Retina (tissue), 1 donor: Measurements from ENCODE around the gene NKTR.
"Not testable (repeated sequence)": the region's sequence is repeated elsewhere in the genome, so short reads cannot be mapped to it uniquely, and the experiment has no call there.

ENCODE experiments used
- DNase-seq: peaks from one replicate; pipeline ENCODE4 v3.0.0-alpha.2; 2016

Gene NKTR

DNA sequence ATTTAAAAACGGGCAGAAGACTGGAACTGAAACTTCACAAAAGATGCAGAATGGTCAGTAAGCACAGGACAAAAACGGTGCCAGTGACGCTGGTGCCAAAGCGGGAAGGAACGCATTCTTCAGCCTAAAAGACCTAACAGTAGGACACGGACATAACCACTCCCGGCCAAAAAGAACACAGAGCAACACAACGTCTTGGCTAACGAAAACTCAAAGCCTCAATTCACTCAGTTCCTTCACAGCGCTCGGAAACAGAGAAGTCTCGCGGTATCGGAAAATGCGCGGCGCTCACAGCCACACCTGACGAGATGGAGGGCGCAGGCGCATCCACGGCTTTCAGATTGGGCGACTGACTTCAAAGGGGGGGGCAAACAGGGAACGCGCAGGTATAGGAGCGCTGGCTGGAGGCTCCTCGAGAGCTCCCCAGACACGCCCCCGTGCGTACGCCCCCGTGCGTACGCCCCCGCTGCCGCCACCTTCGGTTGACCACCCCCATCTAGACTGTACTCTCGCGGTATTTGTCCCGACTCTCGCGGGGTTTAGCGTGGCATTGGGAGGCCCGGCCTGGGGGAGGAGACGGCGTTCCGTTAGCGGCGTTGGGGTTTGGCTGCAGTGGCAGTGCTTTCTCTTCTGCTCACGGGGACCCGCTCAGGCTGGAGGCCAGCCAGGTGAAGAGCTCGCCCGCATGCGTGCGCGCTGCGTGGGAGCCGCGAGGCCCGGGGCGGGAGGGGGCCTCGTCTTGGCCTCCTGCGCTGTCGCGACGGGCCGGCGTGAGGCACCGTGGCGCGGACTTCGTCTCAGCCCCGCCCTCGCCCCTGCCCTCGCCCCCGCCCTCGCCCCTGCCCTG lies at the start of gene NKTR:
TSS of gene NKTR (plus strand) at position 576 of the 847 bp plus-strand sequence. CDS start 321 bp downstream, outside the sequence.
- DNase-seq: peak; percentile 99

DNA sequence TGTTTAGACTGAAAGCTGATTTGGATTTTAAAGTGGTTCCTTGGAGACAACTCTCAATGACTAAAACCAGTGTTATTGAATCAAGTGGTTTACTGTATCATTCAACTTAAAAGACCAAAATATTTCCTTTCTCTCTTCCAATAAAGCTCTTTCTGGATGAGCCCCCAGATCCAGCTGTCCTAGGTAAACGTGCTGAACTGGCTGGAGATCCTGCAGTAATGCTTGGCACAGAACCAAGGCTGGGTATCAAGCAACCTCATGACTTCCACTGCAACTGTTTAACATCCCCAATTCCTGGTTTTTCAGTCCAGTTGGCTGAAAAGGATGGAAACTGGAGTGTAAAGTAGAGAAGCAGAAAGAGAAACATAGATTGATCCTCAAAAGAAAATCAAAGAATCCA lies 47.7 kb upstream of the NKTR start:
- no peak for DNase-seq

DNA sequence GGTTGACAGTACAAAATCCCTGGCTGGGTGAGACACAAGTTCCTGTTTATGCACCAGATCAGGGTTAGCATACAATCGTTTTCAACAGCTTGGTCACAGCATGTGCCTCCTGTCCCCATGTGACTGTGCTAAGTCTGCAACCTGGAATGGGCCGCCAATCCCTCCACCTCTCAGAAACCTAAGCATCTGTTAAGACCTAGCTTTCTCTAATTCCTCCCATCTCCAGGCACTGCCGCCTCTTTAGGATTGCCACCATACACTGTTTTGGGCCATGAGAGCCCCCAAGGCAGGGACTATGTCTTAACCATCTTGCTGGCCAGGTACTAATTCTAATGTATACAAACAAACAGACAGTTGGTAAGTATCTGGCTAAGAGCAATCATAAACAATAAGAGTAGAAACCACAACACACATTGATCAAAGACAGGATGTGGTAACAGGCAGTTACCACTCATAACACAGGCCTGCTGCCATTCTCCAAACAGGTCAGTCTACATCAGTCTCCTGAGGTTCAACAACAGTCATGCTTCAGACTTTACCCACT lies 44.3 kb upstream of the NKTR start:
- DNase-seq: no peak

DNA sequence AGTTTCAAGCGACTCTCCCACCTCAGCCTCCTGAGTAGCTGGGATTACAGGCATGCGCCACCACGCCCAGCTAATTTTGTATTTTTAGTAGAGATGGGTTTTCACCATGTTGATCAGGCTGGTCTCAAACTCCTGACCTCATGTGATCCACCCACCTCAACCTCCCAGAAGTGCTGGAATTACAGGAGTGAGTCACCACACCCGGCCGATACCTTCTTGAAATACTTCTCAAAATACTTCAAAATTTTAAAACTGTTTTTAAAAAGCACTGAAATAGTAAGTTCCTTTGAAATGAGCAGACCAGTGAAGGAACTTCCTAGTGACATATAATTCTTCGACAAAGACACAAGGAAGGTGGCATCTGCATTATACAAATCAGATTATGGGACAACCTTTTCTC lies 43.7 kb upstream of the NKTR start:
- DNase-seq: not testable (repeated sequence)

DNA sequence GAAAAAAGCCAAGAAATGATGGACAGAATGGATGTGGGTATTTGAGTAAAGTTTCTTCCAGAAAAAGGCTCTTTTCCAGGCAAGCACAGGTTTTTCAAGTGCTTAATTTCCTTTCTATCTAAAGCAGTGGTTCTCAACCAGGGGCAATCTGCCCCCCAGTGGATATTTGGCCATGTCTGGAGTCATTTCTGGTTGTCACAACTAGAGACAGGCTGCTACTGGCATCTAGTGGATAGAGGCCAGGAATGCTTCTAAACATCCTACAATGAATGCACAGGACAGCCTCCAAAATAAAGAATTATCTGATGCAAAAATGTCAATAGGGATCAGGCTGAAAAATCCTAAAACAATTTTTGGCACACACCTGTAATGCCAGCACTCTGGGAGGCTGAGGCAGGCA lies 42.6 kb upstream of the NKTR start:
- no peak for DNase-seq

DNA sequence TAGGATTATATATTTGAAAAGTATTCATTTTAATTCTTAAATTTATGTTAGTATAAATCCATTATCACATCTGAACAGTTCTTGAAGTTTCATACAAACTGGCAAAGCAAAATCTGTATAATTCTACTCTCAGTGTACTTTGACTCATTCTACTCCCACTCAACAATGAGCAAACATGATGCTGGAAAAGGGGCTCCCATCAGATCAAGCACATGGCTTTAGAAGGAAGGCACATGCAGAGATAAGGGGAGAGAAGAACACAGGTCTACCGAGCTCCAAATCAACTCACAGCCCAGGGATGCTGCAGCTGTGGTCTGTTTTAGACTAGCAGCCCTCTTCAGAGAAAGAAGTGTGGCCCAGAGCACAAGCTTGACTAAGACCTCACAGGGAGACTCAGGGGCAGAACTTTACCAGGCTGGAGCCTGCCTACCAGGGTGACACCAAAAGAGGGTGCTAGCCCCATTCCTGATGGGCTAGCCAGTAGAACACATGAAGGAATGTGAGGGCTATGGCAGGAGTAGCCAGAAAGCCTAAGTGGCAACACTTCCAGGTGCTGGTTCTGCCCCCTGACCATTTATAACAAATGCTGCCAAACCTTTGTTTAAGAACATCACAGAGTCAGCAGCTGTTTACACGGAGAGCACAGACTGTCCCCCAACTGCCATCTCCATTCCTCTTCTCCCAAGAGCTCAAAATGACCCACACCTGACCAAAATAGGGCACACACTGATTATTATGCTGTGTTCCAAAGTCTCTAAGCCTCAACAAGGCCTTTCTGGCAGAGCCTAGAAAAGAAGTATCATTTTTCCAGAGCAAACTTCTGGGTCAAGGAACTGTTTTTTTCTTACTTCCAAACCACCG lies 38.2 kb upstream of the NKTR start:
- no peak for DNase-seq

DNA sequence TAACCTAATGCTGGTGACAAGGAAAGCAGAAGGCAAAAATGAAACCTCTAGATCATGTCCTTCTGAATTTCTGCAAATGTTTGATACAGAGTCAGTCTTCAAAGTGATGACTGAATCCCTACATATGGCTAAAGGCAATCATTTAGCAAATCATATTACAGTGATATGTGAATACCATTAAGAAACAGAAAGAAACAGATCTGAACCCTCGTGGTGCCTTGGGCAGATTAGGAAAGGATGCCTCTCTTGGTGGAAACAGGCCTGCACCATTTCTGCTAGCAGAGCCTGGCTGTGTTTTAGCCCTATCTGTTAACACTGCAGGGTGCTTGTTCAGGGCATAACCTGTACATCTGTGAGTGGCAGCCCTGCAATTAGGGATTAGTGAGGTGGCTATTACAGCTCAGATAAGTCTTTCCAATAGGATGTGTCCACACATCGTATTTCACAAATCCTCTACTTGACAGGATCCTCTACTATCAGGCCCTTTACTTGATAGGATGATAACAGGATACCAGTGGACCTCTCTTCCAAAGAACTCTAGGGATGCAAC lies 30.8 kb upstream of the NKTR start:
- no peak for DNase-seq

DNA sequence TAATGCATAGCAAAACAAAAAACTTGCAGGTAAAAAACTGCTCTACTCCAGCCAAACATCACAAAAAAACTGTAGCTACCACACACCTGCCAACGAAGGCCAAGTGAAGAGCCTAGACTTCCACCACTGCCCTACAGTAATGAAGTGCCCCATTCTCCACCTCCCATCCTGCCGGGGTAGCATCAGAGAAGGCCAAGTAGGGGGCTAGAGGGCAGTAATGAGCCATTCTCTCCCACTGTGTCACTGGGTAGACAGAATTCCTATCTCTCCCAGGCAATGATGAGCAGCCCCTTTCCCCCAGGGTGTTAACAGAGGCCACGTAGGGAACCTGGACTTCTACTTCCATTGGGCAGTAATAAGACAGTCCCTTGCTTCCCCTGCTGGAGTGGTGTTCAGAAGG lies 28.2 kb upstream of the NKTR start:
- no peak for DNase-seq

DNA sequence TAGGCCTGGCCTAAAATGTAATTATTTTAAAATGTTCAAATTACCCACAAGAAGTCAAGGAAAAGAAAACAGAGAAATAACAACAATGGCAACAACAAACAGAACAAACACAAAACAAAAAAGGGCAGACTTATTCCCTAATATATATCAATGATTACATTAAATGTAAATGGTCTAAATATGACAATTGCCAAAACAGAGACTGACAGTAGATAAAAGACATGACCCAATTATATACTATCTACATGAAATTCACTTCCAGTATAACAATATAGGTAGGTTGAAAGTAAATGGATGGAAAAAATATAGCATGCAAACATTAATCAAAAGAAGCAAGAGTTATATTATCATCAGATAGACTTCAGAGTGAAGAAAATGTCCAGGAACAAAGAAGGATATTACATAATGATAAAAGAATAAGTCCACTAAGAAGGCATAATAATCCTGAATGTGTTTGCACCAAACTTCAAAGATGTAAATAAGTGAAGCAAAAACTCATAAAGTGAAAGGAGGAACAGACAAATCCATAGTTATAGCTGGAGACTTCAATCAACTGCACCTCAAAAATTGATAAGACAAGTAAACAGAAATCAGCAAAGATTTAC lies 25.2 kb upstream of the NKTR start:
- no peak for DNase-seq

DNA sequence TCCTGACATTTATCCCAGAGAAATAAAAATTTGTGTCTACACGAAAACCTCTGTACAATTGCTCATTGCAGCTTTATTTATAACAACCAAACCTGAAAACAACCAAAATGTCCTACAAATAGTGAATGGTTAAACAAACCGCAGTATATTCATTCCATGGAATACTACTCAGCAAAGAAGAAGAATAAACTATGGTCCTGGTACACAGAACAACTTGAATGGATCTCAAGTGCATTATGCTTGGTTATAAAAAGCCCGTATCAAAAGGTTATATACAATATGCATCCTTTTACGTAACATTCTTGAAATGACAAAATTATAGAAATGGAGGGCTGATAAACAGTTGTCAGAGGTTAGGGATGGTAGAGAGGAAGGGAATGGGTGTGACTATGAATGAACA lies 22.4 kb upstream of the NKTR start:
- DNase-seq: no peak

DNA sequence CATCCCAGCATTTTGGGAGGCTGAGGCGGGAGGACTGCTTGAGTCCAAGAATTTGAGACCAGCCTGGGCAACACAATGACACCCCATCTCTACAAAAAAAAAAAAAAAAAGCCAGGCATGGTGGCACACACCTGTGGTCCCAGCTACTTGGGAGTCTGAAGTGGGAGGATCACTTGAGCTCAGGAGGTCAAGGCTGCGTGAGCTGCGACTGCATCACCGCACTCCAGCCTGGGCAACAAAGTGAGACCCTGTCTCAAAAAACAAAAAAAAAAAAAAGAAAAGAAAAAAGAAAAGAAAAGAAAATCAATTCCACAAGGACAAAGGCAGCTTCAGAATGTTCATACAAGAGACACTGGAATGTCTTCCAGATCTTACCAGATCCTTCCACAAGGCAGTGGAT lies 21.1 kb upstream of the NKTR start:
- not testable (repeated sequence) for DNase-seq

DNA sequence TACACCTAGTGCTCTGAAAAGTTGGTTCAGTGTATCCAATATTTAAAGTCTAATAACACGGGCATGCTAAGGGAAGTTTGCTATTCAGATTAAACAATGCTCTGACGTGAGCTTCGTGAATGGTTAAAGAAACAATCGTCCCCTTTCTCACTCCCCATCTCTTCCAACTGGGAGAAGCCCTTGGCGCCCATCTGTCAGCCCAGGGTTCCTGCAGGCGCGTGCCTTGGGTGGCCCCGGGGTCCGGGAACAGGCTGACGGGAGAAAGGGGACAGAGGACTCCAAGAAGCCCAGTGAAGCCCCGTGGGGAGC lies 19.1 kb upstream of the NKTR start:
- DNase-seq: no peak

DNA sequence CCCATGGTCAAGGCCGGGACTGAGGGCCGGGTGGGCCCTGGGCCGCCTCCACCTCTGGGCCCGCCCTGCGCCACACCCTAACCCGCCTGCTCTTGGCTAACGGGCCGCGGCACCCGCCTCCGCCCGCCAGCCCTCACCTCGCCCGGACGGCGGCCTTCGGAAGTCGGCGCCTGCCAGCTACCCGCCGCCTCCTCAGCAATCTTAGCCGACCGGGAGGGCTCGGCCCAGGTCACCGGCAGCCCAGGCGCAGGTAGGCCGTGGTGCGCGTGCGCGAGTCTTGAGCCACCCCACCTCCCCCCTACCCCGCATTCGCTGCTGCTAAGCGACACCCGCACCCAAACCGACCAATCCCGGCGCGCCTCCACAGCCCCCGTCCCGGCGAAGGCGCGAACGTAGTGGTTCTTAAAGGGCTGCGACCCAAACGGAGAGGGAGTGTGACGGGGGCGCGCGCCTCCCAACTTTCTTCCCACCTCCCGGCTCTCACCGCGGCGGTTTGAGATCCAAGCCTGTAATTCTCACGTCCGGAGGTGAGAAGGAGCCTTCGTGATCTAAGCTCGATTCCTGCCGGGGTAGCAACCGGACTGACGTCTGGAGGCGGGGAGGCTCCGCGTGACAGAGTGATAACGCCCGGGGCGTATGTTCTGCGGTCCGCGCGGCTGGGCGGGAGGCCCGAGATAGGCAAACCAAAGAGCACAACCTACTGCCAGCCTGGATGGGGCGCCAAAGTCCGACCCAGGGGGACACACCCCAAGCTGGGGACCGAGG lies 18.6 kb upstream of the NKTR start, which contains the start of gene SEC22C:
TSS of gene SEC22C (minus strand) at position 259 of the 765 bp plus-strand sequence. CDS start 12,921 bp downstream, outside the sequence.
- peak; percentile 98 for DNase-seq

DNA sequence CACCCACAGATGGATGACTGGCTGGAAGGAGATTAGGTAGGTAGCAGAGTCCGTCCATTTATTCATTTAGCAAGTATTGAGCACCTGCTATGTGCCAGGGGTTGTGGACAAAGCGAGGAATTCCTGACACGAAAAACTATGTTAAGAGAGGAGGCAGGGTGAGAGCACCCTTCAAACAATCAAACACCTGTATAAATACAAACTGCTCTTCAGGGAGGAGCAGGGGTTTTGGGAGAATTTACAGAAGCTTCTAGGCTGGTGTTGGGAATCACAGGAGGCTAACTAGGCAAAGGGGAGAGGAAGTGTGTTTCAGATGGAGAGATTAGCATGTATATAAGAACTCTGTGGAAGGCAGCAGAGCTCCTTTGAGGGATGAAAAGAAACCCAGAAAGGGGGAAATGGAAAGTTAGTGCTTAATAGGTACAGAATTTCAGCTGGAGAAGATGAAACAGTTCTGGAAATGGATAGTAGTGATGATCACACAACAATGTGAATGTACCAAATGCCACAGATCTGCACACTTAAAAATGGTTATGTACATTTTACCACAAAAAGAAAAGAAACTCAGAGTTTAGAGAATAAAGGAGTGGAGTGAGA lies 17.9 kb upstream of the NKTR start:
- DNase-seq: no peak

DNA sequence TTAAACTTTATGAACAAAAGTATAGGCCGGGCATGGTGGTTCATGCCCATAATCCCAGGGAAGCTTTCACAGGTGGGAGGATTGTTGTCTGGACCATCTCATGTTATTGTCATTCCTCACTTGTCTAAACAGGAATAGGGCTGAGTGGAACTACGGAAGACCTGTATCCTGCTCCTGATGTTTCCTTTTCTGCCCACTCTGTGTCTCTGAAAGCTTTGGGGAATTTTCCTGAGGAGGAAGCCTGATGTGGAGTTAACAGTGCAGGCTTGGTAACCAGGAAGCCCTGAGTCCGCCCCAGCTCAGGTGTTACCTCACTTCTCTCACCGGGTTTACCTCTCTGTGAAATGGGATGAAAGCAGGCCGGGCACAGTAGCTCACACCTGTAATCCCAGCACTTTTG lies 11.9 kb upstream of the NKTR start:
- no peak for DNase-seq

DNA sequence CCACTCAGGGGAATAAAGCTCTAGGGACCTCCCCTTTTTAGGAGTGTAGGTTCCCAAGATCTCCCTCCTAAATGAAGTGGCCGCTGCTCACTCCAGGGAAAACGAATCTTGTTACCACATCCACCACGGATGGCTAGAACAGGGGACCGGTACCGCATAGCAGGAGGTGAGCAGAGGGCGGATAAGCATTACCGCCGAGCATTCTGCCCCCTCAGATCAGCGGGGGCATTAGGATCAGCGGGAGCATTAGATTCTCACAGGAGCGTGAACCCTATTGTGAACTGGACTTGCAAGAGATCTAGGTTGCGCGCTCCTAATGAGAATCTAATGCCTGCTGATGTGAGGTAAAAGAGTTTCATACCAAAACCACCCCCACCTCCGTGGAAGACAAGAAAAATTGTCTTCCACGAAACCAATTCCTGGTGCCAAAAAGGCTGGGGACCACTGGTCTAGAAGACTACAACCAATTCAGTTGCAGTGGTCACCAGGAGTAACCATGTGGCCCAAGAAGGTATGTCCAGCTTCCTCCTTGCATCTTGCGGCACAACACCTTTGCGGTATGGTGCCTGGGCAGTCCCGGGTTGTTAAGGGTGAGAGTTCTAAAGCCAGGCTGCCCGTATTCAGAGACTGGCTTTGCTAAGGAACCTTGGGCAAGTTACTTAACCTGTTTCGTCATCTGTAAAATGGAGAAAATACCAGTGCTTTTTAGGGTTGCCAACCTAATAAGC lies 10.9 kb upstream of the NKTR start:
- DNase-seq: no peak

DNA sequence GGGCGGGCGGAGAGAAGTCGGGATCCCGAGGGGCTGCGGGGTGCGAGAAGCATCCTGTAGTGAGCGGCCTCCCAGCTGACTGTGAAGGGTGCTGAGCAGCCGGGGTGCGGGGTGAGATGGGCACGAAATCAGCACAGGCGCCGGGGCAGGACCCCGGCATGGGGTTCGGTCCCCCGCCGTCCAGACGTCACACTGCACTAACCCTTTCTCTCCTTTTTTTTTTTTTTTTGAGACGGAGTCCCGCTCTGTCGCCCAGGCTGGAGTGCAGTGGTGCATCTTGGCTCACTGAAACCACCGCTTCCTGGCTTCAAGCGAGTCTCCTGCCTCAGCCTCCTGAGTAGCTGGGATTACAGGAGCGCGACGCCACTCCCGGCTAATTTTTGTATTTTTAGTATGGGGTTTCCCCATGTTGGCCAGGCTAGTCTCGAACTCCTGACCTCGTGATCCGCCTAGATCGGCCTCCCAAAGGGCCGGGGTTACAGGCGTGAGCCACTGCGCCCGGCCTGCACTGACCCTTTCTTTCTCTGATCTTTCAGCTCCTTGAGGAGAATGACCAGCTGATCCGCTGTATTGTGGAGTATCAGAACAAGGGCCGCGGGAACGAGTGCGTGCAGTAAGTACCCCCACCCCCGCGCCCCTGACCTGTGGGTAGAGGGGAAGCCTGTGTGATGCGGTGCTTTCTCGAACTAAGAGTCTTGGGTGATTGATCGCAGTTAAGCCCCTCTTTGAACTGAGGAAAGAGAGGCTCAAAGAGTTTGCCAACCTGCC lies 9.3 kb upstream of the NKTR start:
- peak; percentile 65 for DNase-seq

DNA sequence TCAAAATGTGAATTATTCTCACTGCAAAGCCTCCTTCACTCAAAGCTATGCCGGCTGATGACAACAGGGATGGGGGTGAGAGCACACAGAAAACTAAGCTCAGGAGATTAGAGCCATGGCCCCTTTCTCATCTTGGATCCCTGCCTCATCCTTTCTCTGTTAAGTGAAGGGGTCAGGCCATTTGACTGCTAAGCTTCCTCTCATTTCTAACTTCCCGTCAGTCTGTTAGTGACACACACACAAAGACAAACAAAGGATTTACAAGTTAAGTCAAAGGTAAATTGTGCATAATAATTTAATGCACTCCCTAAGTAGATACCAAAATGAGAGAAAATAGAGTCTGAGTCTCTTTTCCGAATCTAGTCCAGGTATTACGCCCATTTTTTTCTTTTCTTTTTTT lies 8.7 kb upstream of the NKTR start:
- no peak for DNase-seq

DNA sequence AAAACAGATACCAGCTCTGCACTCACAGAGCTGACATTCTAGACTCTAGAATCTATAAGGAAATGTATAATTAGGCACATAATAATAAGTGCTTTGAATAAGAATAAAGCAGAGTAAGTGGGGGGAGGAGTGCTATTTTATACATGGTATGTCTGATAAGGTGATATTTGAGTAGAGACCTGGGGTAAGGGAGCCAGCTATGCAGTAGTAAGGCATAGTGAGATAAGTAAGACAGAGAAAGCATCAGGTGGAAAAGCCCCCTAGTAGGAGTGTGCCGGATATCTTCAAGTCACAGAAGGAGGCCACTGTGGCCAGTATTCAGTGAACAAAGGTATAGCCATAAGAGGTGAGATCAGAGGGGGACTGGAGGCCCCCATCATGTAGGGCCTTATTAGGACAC lies 6.9 kb upstream of the NKTR start:
- DNase-seq: no peak

DNA sequence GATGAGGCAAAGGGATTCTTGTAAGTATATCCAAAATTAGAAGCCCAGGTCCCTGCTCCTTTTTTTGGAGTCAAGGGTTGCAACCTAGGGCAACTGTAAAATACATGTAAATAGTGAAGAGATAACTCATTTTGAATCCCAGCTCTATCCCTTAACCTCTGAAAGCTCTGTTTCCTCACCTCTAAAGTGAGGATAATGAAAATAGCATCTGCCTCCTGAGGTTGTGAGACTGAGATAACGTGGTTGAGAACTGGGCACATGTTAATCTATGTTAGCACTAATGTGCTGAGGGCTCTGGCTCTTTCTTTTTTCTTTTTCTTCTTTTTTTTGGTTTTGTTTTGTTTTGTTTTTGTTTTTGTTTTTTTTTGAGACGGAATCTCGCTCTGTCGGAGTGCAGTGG lies 4.8 kb upstream of the NKTR start:
- DNase-seq: no peak
